GM06990 (cell line): ENCODE data around the gene PLAC8L1.
"Not testable (repeated sequence)": the region's sequence is repeated elsewhere in the genome, so short reads cannot be mapped to it uniquely, and the experiment has no call there.

Experiments used
- DNase-seq: peaks from one replicate; pipeline ENCODE4 v3.0.0-alpha.2; 2011; ENCODE audit not compliant: insufficient read length; ENCODE audit errors: extremely low read depth
- H3K27me3 ChIP-seq: replicated peaks from 2 replicates; pipeline ENCODE4 v1.6.0; 2011; ENCODE audit warnings: low read length; ENCODE audit not compliant: control insufficient read depth, insufficient read depth
- H3K36me3 ChIP-seq: 2 replicates; pipeline ENCODE4 v1.5.1; 2011; ENCODE audit warnings: low read length; ENCODE audit not compliant: control insufficient read depth, insufficient read depth
- H3K4me3 ChIP-seq: replicated peaks from 2 replicates; pipeline ENCODE4 v1.5.1; 2011; ENCODE audit warnings: low read depth, mild to moderate bottlenecking, control low read depth, low read length
- TF ChIP-seq, protein P1 (sequence below): IDR thresholded peaks from 2 replicates; pipeline ENCODE4 v1.5.1; 2011; ENCODE audit warnings: low read length, control low read depth, mild to moderate bottlenecking, inconsistent platforms; ENCODE audit not compliant: insufficient read depth, poor library complexity, severe bottlenecking

PLAC8L1 gene

GRCh38 chr5:146118322-146118721 lies 12.9 kb upstream of the PLAC8L1 start:
- Histone ChIP-seq H3K4me3 (no peak overlapping the region), H3K27me3 (no peaks in the 10 kb centered on the region), H3K36me3 (peaks cover 2% of the 10 kb centered on the region)
- TF ChIP-seq, protein P1, sequence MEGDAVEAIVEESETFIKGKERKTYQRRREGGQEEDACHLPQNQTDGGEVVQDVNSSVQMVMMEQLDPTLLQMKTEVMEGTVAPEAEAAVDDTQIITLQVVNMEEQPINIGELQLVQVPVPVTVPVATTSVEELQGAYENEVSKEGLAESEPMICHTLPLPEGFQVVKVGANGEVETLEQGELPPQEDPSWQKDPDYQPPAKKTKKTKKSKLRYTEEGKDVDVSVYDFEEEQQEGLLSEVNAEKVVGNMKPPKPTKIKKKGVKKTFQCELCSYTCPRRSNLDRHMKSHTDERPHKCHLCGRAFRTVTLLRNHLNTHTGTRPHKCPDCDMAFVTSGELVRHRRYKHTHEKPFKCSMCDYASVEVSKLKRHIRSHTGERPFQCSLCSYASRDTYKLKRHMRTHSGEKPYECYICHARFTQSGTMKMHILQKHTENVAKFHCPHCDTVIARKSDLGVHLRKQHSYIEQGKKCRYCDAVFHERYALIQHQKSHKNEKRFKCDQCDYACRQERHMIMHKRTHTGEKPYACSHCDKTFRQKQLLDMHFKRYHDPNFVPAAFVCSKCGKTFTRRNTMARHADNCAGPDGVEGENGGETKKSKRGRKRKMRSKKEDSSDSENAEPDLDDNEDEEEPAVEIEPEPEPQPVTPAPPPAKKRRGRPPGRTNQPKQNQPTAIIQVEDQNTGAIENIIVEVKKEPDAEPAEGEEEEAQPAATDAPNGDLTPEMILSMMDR: no peak
- DNase-seq: no peak

DNA sequence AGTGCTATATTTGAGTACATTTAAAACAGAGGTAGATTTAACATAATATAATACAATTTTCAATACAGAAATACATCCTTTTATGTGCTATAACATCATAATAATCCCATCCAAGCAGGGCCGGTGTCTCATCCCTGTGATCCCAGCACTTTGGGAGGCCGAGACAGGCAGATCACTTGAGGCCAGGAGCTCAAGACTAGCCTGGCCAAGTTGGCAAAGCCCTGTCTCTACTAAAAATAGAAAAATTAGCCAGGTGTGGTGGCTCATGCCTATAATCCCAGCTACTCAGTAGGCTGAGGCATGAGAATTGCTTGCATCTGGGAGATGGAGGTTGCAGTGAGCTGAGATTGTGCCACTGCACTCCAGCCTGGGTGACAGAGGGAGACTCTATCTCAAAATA lies 11.8 kb upstream of the PLAC8L1 start:
- H3K36me3 ChIP-seq, DNase-seq: not testable (repeated sequence)

DNA sequence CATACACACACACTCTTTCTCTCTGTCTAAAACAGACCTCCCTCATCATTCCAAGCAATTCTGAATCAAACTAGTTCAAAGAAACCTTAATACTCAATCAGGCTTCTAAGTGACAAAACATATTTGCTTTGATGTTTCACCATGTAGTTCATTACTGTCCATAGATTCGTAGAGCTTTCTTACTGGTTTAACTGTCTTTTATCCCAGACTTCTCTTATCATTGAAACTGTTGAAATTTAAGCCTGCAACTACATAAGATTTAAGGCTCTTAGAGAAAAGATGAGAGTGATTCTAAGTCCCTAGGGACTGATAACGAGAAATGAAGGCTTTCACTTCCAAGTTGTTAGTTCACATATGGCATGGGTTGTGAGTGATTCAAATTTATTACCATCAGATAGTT lies 11.0 kb upstream of the PLAC8L1 start:
- TF ChIP-seq, protein P1: no peak
- Histone ChIP-seq H3K36me3 (no peaks in the 10 kb centered on the region; the same call in 1 of the 2 replicates), H3K4me3 (no peak overlapping the region), H3K27me3 (no peaks in the 10 kb centered on the region)
- DNase-seq: no peak

More for the DNA sequence above, 11.8 kb upstream of the PLAC8L1 start:
- H3K27me3 ChIP-seq, H3K4me3 ChIP-seq: not testable (repeated sequence)

DNA sequence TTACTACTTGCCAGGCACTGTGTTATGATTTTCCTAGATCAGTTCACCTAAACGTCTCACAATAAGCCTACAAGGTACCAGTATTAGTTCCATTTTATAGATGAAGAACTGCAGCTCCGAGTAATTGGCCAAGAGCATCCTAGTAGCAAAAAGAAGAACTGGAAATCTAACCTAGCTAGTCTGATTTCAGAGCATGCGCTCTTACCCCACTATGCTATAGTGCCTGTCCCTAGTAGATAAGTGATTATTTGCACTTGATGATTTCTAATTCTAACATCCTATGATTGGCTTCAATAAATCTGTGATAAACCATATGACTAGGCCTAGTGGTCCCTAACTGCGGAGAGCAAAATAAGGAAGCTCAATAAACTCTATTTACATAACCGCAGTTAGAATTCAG lies 7.1 kb upstream of the PLAC8L1 start:
- H3K27me3 ChIP-seq: no peaks in the 10 kb centered on the region
- TF ChIP-seq, protein P1: no peak
- no peak for DNase-seq
- H3K36me3 ChIP-seq: no peaks in the 10 kb centered on the region
- H3K4me3 ChIP-seq: no peak overlapping the region

GRCh38 chr5:146111409-146111808 lies 6.0 kb upstream of the PLAC8L1 start:
- no peak overlapping the region for H3K4me3 ChIP-seq
- H3K36me3 ChIP-seq: no peaks in the 10 kb centered on the region
- TF ChIP-seq, protein P1: no peak
- no peak for DNase-seq
- no peaks in the 10 kb centered on the region for H3K27me3 ChIP-seq

GRCh38 chr5:146109379-146109778 lies 4.0 kb upstream of the PLAC8L1 start:
- TF ChIP-seq, protein P1: no peak
- DNase-seq: no peak
- no peaks in the 10 kb centered on the region for H3K27me3 ChIP-seq
- H3K4me3 ChIP-seq: no peak overlapping the region
- H3K36me3 ChIP-seq: no peaks in the 10 kb centered on the region

- DNase-seq, H3K4me3 ChIP-seq, H3K36me3 ChIP-seq, H3K27me3 ChIP-seq: not testable (repeated sequence)
Measured at GRCh38 chr5:146108870-146109269, 3.5 kb upstream of the PLAC8L1 start.
